ENCODE data around the gene IL12RB2. TPM values are rescaled to one million over a fixed set of nuclear protein-coding genes. Genes with fewer than 3 reads are reported as not detected.
"Not testable (repeated sequence)": the region's sequence is repeated elsewhere in the genome, so short reads cannot be mapped to it uniquely, and the experiment has no call there.

The IL12RB2 gene
- total RNA-seq, 2 donors from 2014 or later = 1.3 to 3.3 TPM

- 78% methylated on average over 5 of the region's 5 CpGs for WGBS, 2 donors
- DNase-seq = no peak
- no peaks in the 10 kb centered on the region for H3K9me3 ChIP-seq
- no peak overlapping the region for H3K4me3 ChIP-seq
- no peaks in the 10 kb centered on the region for H3K27me3 ChIP-seq
- peaks cover 0 to 8% of the 10 kb centered on the region in 2 donors for H3K36me3 ChIP-seq (replicated peaks in 1 of 2; ENCODE audit: insufficient read depth in 1 of 2, low read depth in 2 of 2)
- no peak overlapping the region for H3K27ac ChIP-seq
- intact Hi-C loops (cut with DNase I) = no loop called here
- no peak for TF ChIP-seq POLR2A (IDR thresholded peaks at IDR 0.05)
- TF ChIP-seq CTCF (IDR thresholded peaks at IDR 0.05) = no peak
- ATAC-seq = no peak
- H3K4me1 ChIP-seq = peaks cover 6% of the 10 kb centered on the region
Observed at GRCh38 chr1:67407498-67407897, 99.8 kb downstream of the IL12RB2 start.

DNA sequence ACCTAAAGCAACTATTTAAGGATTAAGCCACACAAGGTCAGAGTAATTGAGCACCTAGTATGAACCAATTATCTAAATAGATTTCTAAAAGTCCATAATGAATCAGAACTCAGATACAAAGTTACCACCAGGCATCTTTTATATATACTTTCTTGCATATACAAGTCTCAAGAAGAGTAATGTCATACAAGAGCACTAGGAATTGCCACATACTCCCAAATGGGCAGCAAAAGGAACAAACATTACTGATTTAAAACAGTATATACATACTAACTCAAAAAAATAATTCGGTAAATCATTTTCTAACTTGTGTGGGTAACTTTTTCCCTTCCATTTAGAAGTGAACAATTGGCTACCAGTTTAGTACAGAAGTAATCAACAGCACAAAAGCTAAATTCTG lies 100.5 kb downstream of the IL12RB2 start:
- Histone ChIP-seq H3K27ac (no peak overlapping the region), H3K9me3 (no peaks in the 10 kb centered on the region), H3K4me1 (peaks cover 6% of the 10 kb centered on the region), H3K4me3 (no peak overlapping the region), H3K36me3 (replicated peaks in 1 of 2; ENCODE audit: insufficient read depth in 1 of 2, low read depth in 2 of 2) (peaks cover 2 to 10% of the 10 kb centered on the region in 2 donors), H3K27me3 (no peaks in the 10 kb centered on the region)
- intact Hi-C loops (cut with DNase I) = no loop called here
- 97% methylated on average over 1 of the region's 1 CpG for WGBS, 2 donors
- ATAC-seq (no peak), DNase-seq (no peak)
- TF ChIP-seq CTCF (IDR thresholded peaks at IDR 0.05) (no peak), POLR2A (IDR thresholded peaks at IDR 0.05) (no peak)

DNA sequence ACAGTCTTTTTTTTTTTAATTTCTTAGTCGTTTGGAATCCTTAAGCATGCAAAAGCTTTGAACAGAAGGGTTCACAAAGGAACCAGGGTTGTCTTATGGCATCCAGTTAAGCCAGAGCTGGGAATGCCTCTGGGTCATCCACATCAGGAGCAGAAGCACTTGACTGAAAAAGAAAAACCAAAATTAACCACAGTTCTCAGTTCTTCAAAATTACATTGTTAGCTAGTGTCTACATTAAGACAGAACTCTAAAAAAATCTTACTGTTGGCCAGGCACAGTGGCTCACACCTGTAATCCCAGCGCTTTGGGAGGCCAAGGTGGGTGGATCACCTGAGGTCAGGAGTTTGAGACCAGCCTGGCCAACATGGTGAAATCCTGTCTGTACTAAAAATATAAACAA lies 105.4 kb downstream of the IL12RB2 start:
- ATAC-seq; H3K27ac ChIP-seq; intact Hi-C loops (cut with DNase I); H3K27me3 ChIP-seq; H3K4me1 ChIP-seq; DNase-seq; H3K9me3 ChIP-seq; H3K4me3 ChIP-seq: not testable (repeated sequence)
- WGBS, 2 donors = 68 to 69% methylated on average over 2 of the region's 2 CpGs
- H3K36me3 ChIP-seq (replicated peaks in 1 of 2; ENCODE audit: insufficient read depth in 1 of 2, low read depth in 2 of 2) = peaks cover 14 to 17% of the 10 kb centered on the region in 2 donors

GRCh38 chr1:67414574-67414973 lies 106.9 kb downstream of the IL12RB2 start:
- Histone ChIP-seq H3K36me3 (replicated peaks in 1 of 2; ENCODE audit: insufficient read depth in 1 of 2, low read depth in 2 of 2) (peaks cover 14 to 21% of the 10 kb centered on the region in 2 donors), H3K27ac (no peak overlapping the region), H3K4me1 (no peaks in the 10 kb centered on the region), H3K27me3 (no peaks in the 10 kb centered on the region), H3K4me3 (no peak overlapping the region), H3K9me3 (no peaks in the 10 kb centered on the region)
- 94 to 95% methylated on average over 2 of the region's 2 CpGs for WGBS, 2 donors
- TF ChIP-seq CTCF (IDR thresholded peaks at IDR 0.05) (no peak), POLR2A (IDR thresholded peaks at IDR 0.05) (no peak)
- intact Hi-C loops (cut with DNase I) = no loop called here
- DNase-seq (no peak), ATAC-seq (no peak)

- intact Hi-C loops (cut with DNase I) = no loop called here
- Histone ChIP-seq H3K27ac (no peak overlapping the region), H3K4me3 (no peak overlapping the region), H3K27me3 (no peaks in the 10 kb centered on the region), H3K4me1 (no peaks in the 10 kb centered on the region), H3K36me3 (replicated peaks in 1 of 2; ENCODE audit: insufficient read depth in 1 of 2, low read depth in 2 of 2) (peaks cover 14 to 21% of the 10 kb centered on the region in 2 donors), H3K9me3 (no peaks in the 10 kb centered on the region)
- no peak for DNase-seq
- WGBS, 2 donors = 89 to 91% methylated on average over 13 of the region's 13 CpGs
- TF ChIP-seq CTCF (IDR thresholded peaks at IDR 0.05) (no peak), POLR2A (IDR thresholded peaks at IDR 0.05) (no peak)
- ATAC-seq = no peak
Observed at GRCh38 chr1:67415041-67415440, 107.4 kb downstream of the IL12RB2 start.

GRCh38 chr1:67417733-67418132 lies 110.1 kb downstream of the IL12RB2 start:
- not testable (repeated sequence) for ATAC-seq, DNase-seq

More at GRCh38 chr1:67417733-67418132, 110.1 kb downstream of the IL12RB2 start:
- intact Hi-C loops (cut with DNase I); H3K9me3 ChIP-seq; H3K27ac ChIP-seq; H3K27me3 ChIP-seq; H3K4me3 ChIP-seq; H3K4me1 ChIP-seq: not testable (repeated sequence)
- peaks cover 27 to 34% of the 10 kb centered on the region in 2 donors for H3K36me3 ChIP-seq (replicated peaks in 1 of 2; ENCODE audit: insufficient read depth in 1 of 2, low read depth in 2 of 2)
- 70 to 80% methylated on average over 4 of the region's 4 CpGs for whole genome bisulfite sequencing, 2 donors

All from body of pancreas (tissue), 4 donors.